Body of pancreas (tissue), 4 donors: Measurements from ENCODE around the gene PECR. TPM values are rescaled to one million over a fixed set of nuclear protein-coding genes. Genes with fewer than 3 reads are reported as not detected.

Source experiments
- ATAC-seq: fragments of 150-250 bp; one replicate; pipeline ENCODE4 v1.9.1; 2016
- DNase-seq, 4 donors: peaks; one replicate each; pipeline ENCODE4 v3.0.0-alpha.2; 2019
- H3K27ac ChIP-seq, 4 donors: fragments of 200-600 bp; sonication (generic); 1 replicate in 3 of 4; 2 replicates in 1 of 4; pipeline versions ENCODE4 v1.5.1 to v1.6.1; 2016 to 2019; ENCODE audit warnings: mild to moderate bottlenecking in 1 of 4, mixed read lengths in 1 of 4, moderate library complexity in 1 of 4
- H3K27me3 ChIP-seq, 2 donors: fragments of 200-600 bp; sonication (generic); one replicate each; pipeline ENCODE4 v1.6.0; 2016; ENCODE audit warnings: mild to moderate bottlenecking in 1 of 2
- H3K36me3 ChIP-seq, 2 donors: fragments of 200-600 bp; sonication (generic); replicated peaks in 1 of 2; 2 replicates each; pipeline ENCODE4 v1.5.1; 2016; ENCODE audit warnings: low read depth in 2 of 2; ENCODE audit not compliant: insufficient read depth in 1 of 2
- H3K4me1 ChIP-seq: fragments of 200-600 bp; sonication (generic); one replicate; pipeline ENCODE4 v1.6.0; 2016
- H3K4me3 ChIP-seq, 2 donors: fragments of 200-600 bp; sonication (generic); 1 replicate in 1 of 2; 2 replicates in 1 of 2; pipeline ENCODE4 v1.5.1; 2016 to 2019
- H3K9me3 ChIP-seq, 3 donors: fragments of 200-600 bp; sonication (generic); 1 replicate in 2 of 3; 2 replicates in 1 of 3; pipeline ENCODE4 v1.5.1; 2016
- CTCF ChIP-seq, 7 experiments: fragments of 450-650 bp in 4 of 7; fragments of 200-600 bp in 3 of 7; sonication (generic) in 3 of 7; IDR thresholded peaks; one replicate each; pipeline ENCODE4 v1.5.1; 2016 to 2019; ENCODE audit warnings: antibody characterized with exemption in 7 of 7
- POLR2A ChIP-seq, 3 donors: fragments of 450-650 bp; IDR thresholded peaks; one replicate each; pipeline ENCODE4 v1.6.1; 2016; ENCODE audit warnings: antibody characterized with exemption in 3 of 3, mild to moderate bottlenecking in 2 of 3
- WGBS, 2 donors: methylation state at CpG; one replicate each; pipeline ENCODE4 v1.1.5; 2017; 5-methylcytosine and 5-hydroxymethylcytosine counted together
- intact Hi-C: fragments of 100-400 bp; cut with DNase I; formaldehyde crosslinking; loops from one replicate; pipeline ENCODE4 v1.15.1; 2023
- total RNA-seq, 2 donors: library from RNA; depleted of rRNA; stranded (reverse); fragments of >200 nt; gene quantifications; one replicate each; pipeline ENCODE4 v1.1.0, GENCODE V29; 2016

The PECR gene
- total RNA-seq, 2 donors from 2014 or later, result 5.9 to 6.5 TPM

- WGBS, 2 donors, result 87 to 89% methylated on average over 3 of the region's 3 CpGs
- ATAC-seq (no peak), DNase-seq (no peak)
- no peaks in the 10 kb centered on the region for H3K9me3 ChIP-seq
- no peaks in the 10 kb centered on the region for H3K27me3 ChIP-seq
- H3K36me3 ChIP-seq, result no peaks in the 10 kb centered on the region
- peaks cover 4% of the 10 kb centered on the region for H3K4me1 ChIP-seq
- H3K27ac ChIP-seq, result no peak overlapping the region
- H3K4me3 ChIP-seq, result no peak overlapping the region
- intact Hi-C loops, result no loop called here
- TF ChIP-seq POLR2A (IDR thresholded peaks at IDR 0.05) (no peak), CTCF (IDR thresholded peaks at IDR 0.05) (no peak)
Observed at GRCh38 chr2:216051350-216051749, 30.3 kb downstream of the PECR start.

GRCh38 chr2:216049452-216049851 is 32.2 kb downstream of the PECR start:
- Histone ChIP-seq H3K36me3 (no peaks in the 10 kb centered on the region), H3K27ac (no peak overlapping the region), H3K4me1 (peaks cover 4% of the 10 kb centered on the region), H3K4me3 (no peak overlapping the region), H3K27me3 (no peaks in the 10 kb centered on the region), H3K9me3 (no peaks in the 10 kb centered on the region)
- ATAC-seq (no peak), DNase-seq (no peak)
- 91% methylated on average over 2 of the region's 2 CpGs for WGBS, 2 donors
- intact Hi-C loops, result no loop called here
- no peak for TF ChIP-seq POLR2A (IDR thresholded peaks at IDR 0.05)
- TF ChIP-seq CTCF (IDR thresholded peaks at IDR 0.05), result no peak

- Histone ChIP-seq H3K27ac (no peak overlapping the region), H3K9me3 (no peaks in the 10 kb centered on the region), H3K36me3 (no peaks in the 10 kb centered on the region), H3K4me1 (no peaks in the 10 kb centered on the region), H3K4me3 (no peak overlapping the region), H3K27me3 (no peaks in the 10 kb centered on the region)
- intact Hi-C loops, result no loop called here
- DNase-seq, result no peak
- TF ChIP-seq CTCF (IDR thresholded peaks at IDR 0.05), result no peak
- TF ChIP-seq POLR2A (IDR thresholded peaks at IDR 0.05), result no peak
- WGBS, 2 donors, result 88% methylated on average over 2 of the region's 2 CpGs
- ATAC-seq, result no peak
Observed at GRCh38 chr2:216047397-216047796, 34.2 kb downstream of the PECR start.

GRCh38 chr2:216044883-216045486 is 36.6 kb downstream of the PECR start:
- intact Hi-C loops, result no loop called here
- TF ChIP-seq CTCF (IDR thresholded peaks at IDR 0.05) (no peak), POLR2A (IDR thresholded peaks at IDR 0.05) (no peak)
- DNase-seq, result no peak
- ATAC-seq, result no peak
- H3K4me3 ChIP-seq, result no peak overlapping the region
- H3K36me3 ChIP-seq, result no peaks in the 10 kb centered on the region
- H3K4me1 ChIP-seq, result no peaks in the 10 kb centered on the region
- no peaks in the 10 kb centered on the region for H3K9me3 ChIP-seq
- H3K27ac ChIP-seq, result no peak overlapping the region
- no peaks in the 10 kb centered on the region for H3K27me3 ChIP-seq
- WGBS, 2 donors, result 68 to 72% methylated on average over 5 of the region's 5 CpGs

GRCh38 chr2:216043949-216044348 is 37.7 kb downstream of the PECR start:
- TF ChIP-seq POLR2A (IDR thresholded peaks at IDR 0.05), result no peak
- intact Hi-C loops, result no loop called here
- ATAC-seq, result no peak
- Histone ChIP-seq H3K4me1 (no peaks in the 10 kb centered on the region), H3K9me3 (no peaks in the 10 kb centered on the region), H3K27me3 (no peaks in the 10 kb centered on the region), H3K4me3 (no peak overlapping the region), H3K36me3 (no peaks in the 10 kb centered on the region), H3K27ac (no peak overlapping the region)
- WGBS, 2 donors, result 89 to 90% methylated on average over 5 of the region's 5 CpGs
- no peak for DNase-seq
